HG03139 (cell line): ENCODE data around the gene PCDHA2.
"Not testable (repeated sequence)": the region's sequence is repeated elsewhere in the genome, so short reads cannot be mapped to it uniquely, and the experiment has no call there.

Experiments
- ATAC-seq: cut with Tn5 transposase; IDR thresholded peaks from one replicate; pipeline ENCODE4 v1.9.1; 2021; ENCODE audit not compliant: unreplicated experiment

PCDHA2 gene

GRCh38 chr5:140808889-140809291 is 14.2 kb downstream of the PCDHA2 start:
- ATAC-seq = no peak

- ATAC-seq = no peak
These were observed 27.0 kb downstream of the PCDHA2 start, which contains the start of gene PCDHA5 for GRCh38 chr5:140821375-140822280. TSS of gene PCDHA5 (plus strand) at chr5:140821613.

DNA sequence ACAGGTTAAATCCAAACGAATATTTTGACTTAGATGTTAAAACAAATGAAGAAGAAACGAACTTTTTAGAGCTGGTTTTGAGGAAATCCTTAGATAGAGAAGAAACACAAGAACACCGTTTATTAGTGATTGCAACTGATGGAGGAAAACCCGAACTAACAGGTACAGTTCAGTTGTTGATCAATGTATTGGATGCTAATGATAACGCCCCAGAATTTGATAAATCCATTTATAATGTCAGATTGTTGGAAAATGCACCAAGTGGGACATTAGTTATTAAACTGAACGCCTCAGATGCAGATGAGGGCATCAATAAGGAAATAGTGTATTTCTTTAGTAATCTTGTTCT is 27.6 kb downstream of the PCDHA2 start:
- ATAC-seq = no peak

- ATAC-seq = not testable (repeated sequence)
These were observed 28.3 kb downstream of the PCDHA2 start for GRCh38 chr5:140822969-140823368.

DNA sequence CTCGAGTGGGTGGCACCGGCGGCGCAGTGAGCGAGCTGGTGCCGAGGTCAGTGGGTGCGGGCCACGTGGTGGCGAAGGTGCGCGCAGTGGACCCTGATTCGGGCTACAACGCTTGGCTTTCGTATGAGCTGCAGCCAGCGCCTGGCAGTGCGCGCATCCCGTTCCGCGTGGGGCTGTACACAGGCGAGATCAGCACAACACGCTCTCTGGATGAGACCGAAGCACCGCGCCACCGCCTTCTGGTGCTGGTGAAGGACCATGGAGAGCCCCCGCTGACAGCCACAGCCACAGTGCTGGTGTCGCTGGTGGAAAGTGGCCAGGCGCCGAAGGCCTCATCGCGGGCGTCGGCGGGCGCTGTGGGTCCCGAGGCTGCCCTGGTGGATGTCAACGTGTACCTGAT is 28.8 kb downstream of the PCDHA2 start:
- no peak for ATAC-seq

- ATAC-seq = no peak
These were observed 33.2 kb downstream of the PCDHA2 start, which contains the start of gene PCDHA6 for GRCh38 chr5:140827704-140828361. TSS of gene PCDHA6 (plus strand) at chr5:140827960. CDS start at chr5:140828092, 132 bp downstream.

DNA sequence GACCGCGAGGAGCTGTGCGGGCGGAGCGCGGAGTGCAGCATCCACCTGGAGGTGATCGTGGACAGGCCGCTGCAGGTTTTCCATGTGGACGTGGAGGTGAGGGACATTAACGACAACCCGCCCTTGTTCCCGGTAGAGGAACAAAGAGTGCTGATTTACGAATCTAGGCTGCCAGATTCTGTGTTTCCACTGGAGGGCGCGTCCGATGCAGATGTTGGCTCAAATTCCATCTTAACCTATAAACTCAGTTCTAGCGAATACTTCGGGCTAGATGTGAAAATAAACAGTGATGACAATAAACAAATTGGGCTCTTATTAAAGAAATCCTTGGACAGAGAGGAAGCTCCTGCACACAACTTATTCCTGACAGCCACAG is 33.7 kb downstream of the PCDHA2 start:
- ATAC-seq = no peak

- not testable (repeated sequence) for ATAC-seq
These were observed 35.2 kb downstream of the PCDHA2 start for GRCh38 chr5:140829511-140830501.

DNA sequence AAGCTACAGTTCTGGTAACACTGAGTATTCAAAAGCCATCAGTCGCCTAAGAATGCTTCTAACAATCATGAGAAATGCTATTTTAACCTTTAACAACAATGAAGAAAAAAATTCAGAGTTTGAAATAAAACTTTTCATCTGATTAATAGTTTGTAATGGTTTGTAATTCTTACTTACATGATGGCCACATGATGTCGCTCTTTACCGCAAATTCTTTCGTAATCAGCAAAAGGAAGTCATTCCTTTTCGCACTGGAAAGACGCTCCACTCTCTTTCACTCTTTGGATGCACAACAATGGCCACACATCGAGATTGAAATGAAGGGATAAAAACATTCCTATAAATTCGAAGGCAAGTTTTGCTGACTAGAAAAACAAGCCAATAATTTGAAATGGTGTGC is 39.3 kb downstream of the PCDHA2 start, which contains the start of gene PCDHA7:
PCDHA7 (plus strand) TSS at position 277 of the 400 bp plus-strand sequence; CDS start at position 392, 115 bp downstream.
- ATAC-seq = no peak

GRCh38 chr5:140834439-140835008 is 39.9 kb downstream of the PCDHA2 start:
- not testable (repeated sequence) for ATAC-seq

- ATAC-seq = no peak
These were observed 41.2 kb downstream of the PCDHA2 start for GRCh38 chr5:140835622-140836510.

- no peak for ATAC-seq
These were observed 46.6 kb downstream of the PCDHA2 start, which contains the start of gene PCDHA8 for GRCh38 chr5:140840978-140841962. TSS of gene PCDHA8 (plus strand) at chr5:140841187. CDS start at chr5:140841322, 135 bp downstream.

GRCh38 chr5:140842798-140843733 is 48.4 kb downstream of the PCDHA2 start:
- no peak for ATAC-seq
